Vagina (tissue), 2 donors: Measurements from ENCODE around the gene PAPSS2.
A peak's percentile ranks its signal among the peaks of the same experiment; 100 is the strongest.

Experiments
- CTCF ChIP-seq, 3 experiments: fragments of 450-650 bp in 2 of 3; fragments of 200-600 bp in 1 of 3; sonication (generic) in 1 of 3; IDR thresholded peaks; one replicate each; pipeline ENCODE4 v1.5.1; 2017 to 2019; ENCODE audit warnings: antibody characterized with exemption in 3 of 3, mild to moderate bottlenecking in 2 of 3, moderate library complexity in 2 of 3
- POLR2A ChIP-seq, 2 donors: fragments of 450-650 bp; IDR thresholded peaks; one replicate each; pipeline ENCODE4 v1.6.1; 2017; ENCODE audit warnings: antibody characterized with exemption in 2 of 2, mild to moderate bottlenecking in 2 of 2, moderate library complexity in 2 of 2
- POLR2AphosphoS5 ChIP-seq, 2 donors: sonication (generic); formaldehyde crosslinking; IDR thresholded peaks; one replicate each; pipeline ENCODE4 v1.9.0; 2017; ENCODE audit warnings: antibody characterized with exemption in 2 of 2, mild to moderate bottlenecking in 2 of 2, low read depth in 1 of 2; ENCODE audit not compliant: insufficient read depth in 1 of 2

GRCh38 chr10:87740254-87740655, 80.6 kb downstream of the PAPSS2 start:
- TF ChIP-seq CTCF (IDR thresholded peaks at IDR 0.05) = no peak
- TF ChIP-seq POLR2A (IDR thresholded peaks at IDR 0.05) = no peak
- TF ChIP-seq POLR2AphosphoS5 (IDR thresholded peaks at IDR 0.05; ENCODE audit: insufficient read depth in 1 of 2, low read depth in 1 of 2) = peak; percentile 24 to 90
